SK-N-SH treated with all-trans-retinoic acid at 6 μM for 48 hours (cell line): ENCODE measurements around the gene NEK11.

Experiments
- ATAC-seq: fragments of 200-7000 bp; cut with Tn5 transposase; 3 replicates; pipeline ENCODE4 v1.9.1; 2020; ENCODE audit warnings: mild to moderate bottlenecking, moderate library complexity
- ARNTL ChIP-seq: fragments of 450-650 bp; formaldehyde crosslinking; IDR thresholded peaks from 2 replicates; pipeline ENCODE4 v1.5.0; 2020; ENCODE audit warnings: low read depth, mild to moderate bottlenecking, moderate library complexity, borderline replicate concordance
- BACH2 ChIP-seq: fragments of 250-450 bp; sonication (Bioruptor Pico); IDR thresholded peaks from 2 replicates; pipeline ENCODE4 v1.9.0; 2021; ENCODE audit warnings: mild to moderate bottlenecking, borderline replicate concordance
- CREB5 ChIP-seq: fragments of 250-450 bp; sonication (Bioruptor Pico); IDR thresholded peaks from 2 replicates; pipeline ENCODE4 v1.5.1; 2020; ENCODE audit warnings: low read depth, mild to moderate bottlenecking, moderate library complexity
- CSDC2 ChIP-seq: fragments of 250-450 bp; sonication (Bioruptor Pico); IDR thresholded peaks from 2 replicates; pipeline ENCODE4 v1.5.0; 2020; ENCODE audit warnings: mild to moderate bottlenecking, moderate library complexity
- ESRRG ChIP-seq: fragments of 250-450 bp; sonication (Bioruptor Pico); IDR thresholded peaks from 2 replicates; pipeline ENCODE4 v1.6.1; 2021; ENCODE audit warnings: mild to moderate bottlenecking
- GLIS3 ChIP-seq: fragments of 250-450 bp; sonication (Bioruptor Pico); IDR thresholded peaks from 2 replicates; pipeline ENCODE4 v1.5.0; 2020; ENCODE audit warnings: mild to moderate bottlenecking, moderate library complexity
- ISL1 ChIP-seq: fragments of 250-450 bp; sonication (Bioruptor Pico); IDR thresholded peaks from 2 replicates; pipeline ENCODE4 v2.1.2; 2022; ENCODE audit warnings: mild to moderate bottlenecking, moderate library complexity
- OSR1 ChIP-seq: fragments of 250-450 bp; sonication (Bioruptor Pico); IDR thresholded peaks from 2 replicates; pipeline ENCODE4 v1.8.0; 2022; ENCODE audit warnings: moderate library complexity, mild to moderate bottlenecking, inconsistent platforms
- PATZ1 ChIP-seq: fragments of 250-450 bp; sonication (Bioruptor Pico); IDR thresholded peaks from 2 replicates; pipeline ENCODE4 v1.8.0; 2020; ENCODE audit warnings: mild to moderate bottlenecking, moderate library complexity, borderline replicate concordance
- POU6F1 ChIP-seq: fragments of 250-450 bp; sonication (Bioruptor Pico); IDR thresholded peaks from 2 replicates; pipeline ENCODE4 v1.8.0; 2021; ENCODE audit warnings: low read depth, mild to moderate bottlenecking, moderate library complexity, borderline replicate concordance
- PPARA ChIP-seq: fragments of 250-450 bp; sonication (Bioruptor Pico); IDR thresholded peaks from 2 replicates; pipeline ENCODE4 v1.5.0; 2020; ENCODE audit warnings: mild to moderate bottlenecking, borderline replicate concordance
- RARB ChIP-seq: fragments of 250-450 bp; sonication (Bioruptor Pico); IDR thresholded peaks from 2 replicates; pipeline ENCODE4 v1.8.0; 2021; ENCODE audit warnings: mild to moderate bottlenecking, moderate library complexity
- SNAI2 ChIP-seq: fragments of 250-450 bp; sonication (Bioruptor Pico); IDR thresholded peaks from 2 replicates; pipeline ENCODE4 v1.5.0; 2020; ENCODE audit warnings: mild to moderate bottlenecking, moderate library complexity
- TCF4 ChIP-seq: fragments of 250-450 bp; sonication (Bioruptor Pico); IDR thresholded peaks from 2 replicates; pipeline ENCODE4 v1.8.0; 2021; ENCODE audit warnings: mild to moderate bottlenecking, moderate library complexity, borderline replicate concordance
- TOX ChIP-seq: fragments of 250-450 bp; sonication (Bioruptor Pico); IDR thresholded peaks from 2 replicates; pipeline ENCODE4 v1.8.0; 2021; ENCODE audit warnings: mild to moderate bottlenecking, moderate library complexity, borderline replicate concordance
- TSHZ2 ChIP-seq: fragments of 250-450 bp; sonication (Bioruptor Pico); IDR thresholded peaks from 2 replicates; pipeline ENCODE4 v1.5.0; 2020; ENCODE audit warnings: mild to moderate bottlenecking, moderate library complexity
- ZC3H10 ChIP-seq: fragments of 250-450 bp; sonication (Bioruptor Pico); IDR thresholded peaks from 2 replicates; pipeline ENCODE4 v1.5.1; 2021; ENCODE audit warnings: mild to moderate bottlenecking, moderate library complexity
- ZFP3 ChIP-seq: fragments of 250-450 bp; sonication (Bioruptor Pico); IDR thresholded peaks from 2 replicates; pipeline ENCODE4 v1.5.0; 2020; ENCODE audit warnings: mild to moderate bottlenecking, moderate library complexity
- ZFP30 ChIP-seq: fragments of 450-650 bp; formaldehyde crosslinking; IDR thresholded peaks from 2 replicates; pipeline ENCODE4 v1.5.0; 2022; ENCODE audit warnings: mild to moderate bottlenecking, moderate library complexity
- ZNF565 ChIP-seq: fragments of 450-650 bp; formaldehyde crosslinking; conservative IDR thresholded peaks from 2 replicates; pipeline ENCODE4 v1.5.0; 2020; ENCODE audit warnings: low read depth, mild to moderate bottlenecking, moderate library complexity
- ZNF70 ChIP-seq: fragments of 450-650 bp; formaldehyde crosslinking; IDR thresholded peaks from 2 replicates; pipeline ENCODE4 v1.5.0; 2020; ENCODE audit warnings: mild to moderate bottlenecking, moderate library complexity
- ZNF8 ChIP-seq: fragments of 450-650 bp; formaldehyde crosslinking; IDR thresholded peaks from 2 replicates; pipeline ENCODE4 v1.5.0; 2020; ENCODE audit warnings: mild to moderate bottlenecking, moderate library complexity
- TF ChIP-seq, protein P1 (sequence below): fragments of 250-450 bp; sonication (Bioruptor Pico); IDR thresholded peaks from 2 replicates; pipeline ENCODE4 v1.5.1; 2021; ENCODE audit warnings: mild to moderate bottlenecking, moderate library complexity

Gene NEK11

DNA sequence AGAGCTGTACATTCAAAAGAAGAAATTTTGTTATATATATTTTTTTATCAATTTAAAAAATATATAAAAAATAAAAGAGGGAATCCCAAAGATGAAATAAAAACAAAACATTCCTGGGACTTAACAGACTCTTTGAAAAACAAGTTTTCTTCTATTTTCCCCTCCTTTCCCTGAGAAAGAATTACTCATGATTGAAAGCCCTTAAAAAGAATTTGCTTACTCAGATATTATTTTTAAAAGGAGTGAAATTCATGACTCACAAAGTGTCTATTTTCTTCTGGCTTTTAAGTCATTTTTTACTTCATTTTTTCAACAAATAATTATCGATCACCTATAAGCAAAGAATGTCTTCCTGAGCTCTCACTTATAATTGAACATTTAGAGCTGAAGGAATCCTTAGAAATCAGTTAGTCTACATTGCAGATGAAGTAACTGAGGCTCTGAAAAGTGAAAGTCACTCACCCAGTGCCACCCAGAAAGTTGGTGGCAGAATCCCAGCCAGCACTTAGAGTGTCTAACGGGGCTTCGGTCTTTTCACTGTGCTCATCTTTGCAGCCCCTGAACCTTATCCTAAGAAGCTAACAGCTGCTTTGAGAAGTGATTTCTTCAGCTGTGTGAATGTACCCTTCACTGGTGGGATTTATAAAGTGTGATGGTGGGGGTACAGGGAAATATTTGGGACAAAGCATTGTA lies 312.4 kb downstream of the NEK11 start:
- no peak for ATAC-seq
- no peak for TF ChIP-seq ZNF70 (CRISPR knock-in tag)
- no peak for TF ChIP-seq GLIS3 (CRISPR knock-in tag)
- no peak for TF ChIP-seq ESRRG (CRISPR knock-in tag)
- TF ChIP-seq ISL1 (CRISPR knock-in tag), result no peak
- TF ChIP-seq PPARA (CRISPR knock-in tag), result no peak
- TF ChIP-seq ZFP3 (CRISPR knock-in tag), result no peak
- TF ChIP-seq TSHZ2 (CRISPR knock-in tag), result no peak
- TF ChIP-seq, protein P1, sequence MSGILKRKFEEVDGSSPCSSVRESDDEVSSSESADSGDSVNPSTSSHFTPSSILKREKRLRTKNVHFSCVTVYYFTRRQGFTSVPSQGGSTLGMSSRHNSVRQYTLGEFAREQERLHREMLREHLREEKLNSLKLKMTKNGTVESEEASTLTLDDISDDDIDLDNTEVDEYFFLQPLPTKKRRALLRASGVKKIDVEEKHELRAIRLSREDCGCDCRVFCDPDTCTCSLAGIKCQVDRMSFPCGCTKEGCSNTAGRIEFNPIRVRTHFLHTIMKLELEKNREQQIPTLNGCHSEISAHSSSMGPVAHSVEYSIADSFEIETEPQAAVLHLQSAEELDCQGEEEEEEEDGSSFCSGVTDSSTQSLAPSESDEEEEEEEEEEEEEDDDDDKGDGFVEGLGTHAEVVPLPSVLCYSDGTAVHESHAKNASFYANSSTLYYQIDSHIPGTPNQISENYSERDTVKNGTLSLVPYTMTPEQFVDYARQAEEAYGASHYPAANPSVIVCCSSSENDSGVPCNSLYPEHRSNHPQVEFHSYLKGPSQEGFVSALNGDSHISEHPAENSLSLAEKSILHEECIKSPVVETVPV (CRISPR knock-in tag), result no peak
- TF ChIP-seq ZC3H10 (CRISPR knock-in tag), result no peak
- TF ChIP-seq CREB5 (CRISPR knock-in tag), result no peak
- TF ChIP-seq POU6F1 (CRISPR knock-in tag), result no peak
- no peak for TF ChIP-seq CSDC2 (CRISPR knock-in tag)
- TF ChIP-seq ZNF8, result no peak
- no peak for TF ChIP-seq TCF4 (CRISPR knock-in tag)
- no peak for TF ChIP-seq OSR1 (CRISPR knock-in tag)
- no peak for TF ChIP-seq ZNF565 (CRISPR knock-in tag)

DNA sequence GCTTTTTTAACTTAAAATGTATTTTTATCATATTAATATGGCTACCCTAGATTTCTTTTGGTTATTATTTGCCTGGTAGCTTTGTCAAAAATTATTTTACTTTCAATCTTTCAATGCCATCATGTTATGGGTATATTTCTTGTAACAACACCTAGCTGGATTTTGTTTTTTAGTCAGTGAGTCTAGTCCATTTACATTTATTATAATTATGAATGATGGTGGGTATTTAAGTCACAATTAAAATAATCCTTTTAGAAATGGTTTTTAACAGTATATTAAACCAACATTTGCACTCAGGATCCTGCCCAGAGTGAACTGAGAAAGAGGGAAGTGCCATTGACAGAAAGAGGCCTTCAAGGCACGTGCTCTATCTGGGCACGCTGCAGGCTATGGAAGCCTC lies 315.1 kb downstream of the NEK11 start:
- ATAC-seq, result no peak

More for the DNA sequence above, 315.1 kb downstream of the NEK11 start:
- TF ChIP-seq CREB5 (CRISPR knock-in tag) (no peak), TSHZ2 (CRISPR knock-in tag) (no peak), ZFP3 (CRISPR knock-in tag) (no peak), ZFP30 (CRISPR knock-in tag) (no peak), ISL1 (CRISPR knock-in tag) (no peak), POU6F1 (CRISPR knock-in tag) (no peak), ZNF565 (CRISPR knock-in tag) (no peak), SNAI2 (CRISPR knock-in tag) (no peak), BACH2 (CRISPR knock-in tag) (no peak), OSR1 (CRISPR knock-in tag) (no peak), PATZ1 (CRISPR knock-in tag) (no peak), TOX (CRISPR knock-in tag) (no peak), ZC3H10 (CRISPR knock-in tag) (no peak), ARNTL (CRISPR knock-in tag) (no peak), GLIS3 (CRISPR knock-in tag) (no peak), TCF4 (CRISPR knock-in tag) (no peak), RARB (no peak), ESRRG (CRISPR knock-in tag) (no peak), ZNF70 (CRISPR knock-in tag) (no peak)
